ENCODE measurements around the gene CYP3A7. TPM values are rescaled to one million over a fixed set of nuclear protein-coding genes. Genes with fewer than 3 reads are reported as not detected.
A peak's percentile ranks its signal among the peaks of the same experiment; 100 is the strongest.

Gene CYP3A7
- total and polyA plus RNA-seq, 2 of the 4 experiments (the other 2 are of a cell fraction): not detected

- WGBS, 2 experiments (ENCODE audit: extremely low coverage in 2 of 2, insufficient read length in 1 of 2): no CpG with 5 or more reads among the region's 3 CpGs
- no peak overlapping the region; the same call in 1 of the 2 replicates for H3K4me2 ChIP-seq (ENCODE audit: low read depth, low read length)
- no peaks in the 10 kb centered on the region for H3K4me1 ChIP-seq (ENCODE audit: control insufficient read depth, insufficient read depth, low read length)
- no peak overlapping the region for H3K14ac ChIP-seq (replicated peaks; ENCODE audit: low read depth, low read length)
- no peaks in the 10 kb centered on the region for H3K9me3 ChIP-seq (ENCODE audit: control insufficient read depth, insufficient read depth, low read length)
- no peak overlapping the region for H2AK5ac ChIP-seq (ENCODE audit: low read depth, low read length)
- H3K18ac ChIP-seq (ENCODE audit: low read depth, low read length): no peak overlapping the region
- H3K9ac ChIP-seq (ENCODE audit: low read depth, low read length): no peak overlapping the region
- H3K79me1 ChIP-seq (ENCODE audit: low read depth in 1 of 2, low read length in 2 of 2): no peaks in the 10 kb centered on the region
- H3K56ac ChIP-seq (ENCODE audit: extremely low read depth, insufficient read depth, low read length): no peak overlapping the region
- no peak overlapping the region for H4K8ac ChIP-seq (ENCODE audit: low read depth in 2 of 2, low read length in 2 of 2)
- no TSS peak for BruUV-seq (replicated peaks)
- in situ Hi-C loops (cut with MboI; ENCODE audit: low sequenced_read_pairs): no loop called here
- no peaks in the 10 kb centered on the region for H3K36me3 ChIP-seq (ENCODE audit: control insufficient read depth, insufficient read depth, low read length)
- no peak overlapping the region for H3K27ac ChIP-seq (ENCODE audit: insufficient read depth, low read length)
- H2AK9ac ChIP-seq (replicated peaks; ENCODE audit: low read depth, low read length, poor library complexity): no peak overlapping the region
- dilution Hi-C loops (cut with HindIII; ENCODE audit: low sequenced_read_pairs, unreplicated experiment): no loop called here
- CTCF ChIA-PET: interaction anchor here (0.6 kb wide), 1 partner anchor 14 kb away, joined by 3 read pairs; no protein-coding TSS in a partner anchor
- no peaks in the 10 kb centered on the region for H4K20me1 ChIP-seq (ENCODE audit: insufficient read depth, low read length)
- no peaks in the 10 kb centered on the region for H3K9me1 ChIP-seq (ENCODE audit: insufficient read depth, low read length)
- no peak overlapping the region for H3K4ac ChIP-seq (ENCODE audit: low read depth, low read length)
- H2BK5ac ChIP-seq (ENCODE audit: low read depth, low read length, poor library complexity, severe bottlenecking): no peak overlapping the region
- H3K27me3 ChIP-seq (ENCODE audit: control insufficient read depth, insufficient read depth, low read length): peaks cover 2% of the 10 kb centered on the region
- H3K23ac ChIP-seq (ENCODE audit: low read depth, low read length): no peak overlapping the region
- ATAC-seq (ENCODE audit: low read depth) (peak; percentile 95), DNase-seq (peak; percentile 17)
- H4K5ac ChIP-seq (ENCODE audit: low read depth, low read length): no peak overlapping the region
- H2BK120ac ChIP-seq (ENCODE audit: low read depth, low read length): no peak overlapping the region
- H2BK15ac ChIP-seq (ENCODE audit: low read depth, low read length): no peak overlapping the region
- H2BK20ac ChIP-seq (ENCODE audit: low read depth, low read length): no peak overlapping the region
- no peak overlapping the region for H4K91ac ChIP-seq (ENCODE audit: insufficient read depth, low read depth, low read length)
- intact Hi-C loops (cut with micrococcal nuclease): no loop called here
- TF ChIP-seq RAD21 (IDR thresholded peaks at IDR 0.05; ENCODE audit: low read length) (no peak), CHD1 (IDR thresholded peaks at IDR 0.05; ENCODE audit: low read depth, low read length) (no peak), MAFK (IDR thresholded peaks at IDR 0.05; ENCODE audit: low read depth, low read length) (no peak), BHLHE40 (IDR thresholded peaks at IDR 0.05; ENCODE audit: low read depth, low read length) (no peak), ELK1 (IDR thresholded peaks at IDR 0.05; ENCODE audit: borderline replicate concordance, low read depth, low read length) (no peak), RFX5 (IDR thresholded peaks at IDR 0.05; ENCODE audit: low read depth, low read length) (no peak), RCOR1 (IDR thresholded peaks at IDR 0.05; ENCODE audit: insufficient replicate concordance, low read length) (no peak), FOS (IDR thresholded peaks at IDR 0.05; ENCODE audit: low read depth, low read length) (no peak), POLR2A (IDR thresholded peaks at IDR 0.05; ENCODE audit: low read depth, low read length) (no peak), NFE2L2 (IDR thresholded peaks at IDR 0.05; ENCODE audit: low read depth, low read length) (no peak), SMC3 (IDR thresholded peaks at IDR 0.05; ENCODE audit: low read depth, low read length) (no peak), MXI1 (IDR thresholded peaks at IDR 0.05; ENCODE audit: borderline replicate concordance, low read depth, low read length) (no peak), MAZ (IDR thresholded peaks at IDR 0.05; ENCODE audit: borderline replicate concordance, low read depth, low read length) (no peak), USF2 (IDR thresholded peaks at IDR 0.05; ENCODE audit: low read depth, low read length) (no peak), CTCF (conservative IDR thresholded peaks at IDR 0.05; ENCODE audit: low read depth, low read length) (no peak), CEBPB (IDR thresholded peaks at IDR 0.05; ENCODE audit: low read depth, low read length) (no peak)
- no peak overlapping the region for H2AFZ ChIP-seq (replicated peaks; ENCODE audit: low read length, poor library complexity)
- no peak overlapping the region for H3K4me3 ChIP-seq (ENCODE audit: insufficient read depth, low read depth, low read length)
- POLR2A ChIA-PET (ENCODE audit: unreplicated experiment): no interaction called here
These were observed 17.4 kb upstream of the CYP3A7 start for GRCh38 chr7:99752356-99752755.

All from IMR-90 (cell line).